K562 (cell line): ENCODE results near the gene CFD. TPM values are rescaled to one million over a fixed set of nuclear protein-coding genes. Genes with fewer than 3 reads are reported as not detected.

Experiments used
- CBFB ChIP-seq: sonication (generic); formaldehyde crosslinking; IDR thresholded peaks from 2 replicates; pipeline ENCODE4 v1.4.0; 2020; ENCODE audit warnings: mild to moderate bottlenecking, missing genetic modification reagents
- EHMT2 ChIP-seq: fragments of 450-650 bp; IDR thresholded peaks from 2 replicates; pipeline ENCODE4 v1.6.1; 2018; ENCODE audit warnings: antibody characterized with exemption
- MTF1 ChIP-seq: fragments of 250-450 bp; sonication (Bioruptor Pico); IDR thresholded peaks from 2 replicates; pipeline ENCODE4 v1.9.0; 2021; ENCODE audit warnings: moderate library complexity, mild to moderate bottlenecking, inconsistent platforms, borderline replicate concordance
- MXD1 ChIP-seq: fragments of 250-450 bp; sonication (Bioruptor Pico); IDR thresholded peaks from 2 replicates; pipeline ENCODE4 v1.8.0; 2021; ENCODE audit warnings: borderline replicate concordance, mild to moderate bottlenecking, moderate library complexity; ENCODE audit not compliant: poor library complexity, severe bottlenecking
- RHOXF2B ChIP-seq: fragments of 250-450 bp; sonication (Bioruptor Pico); conservative IDR thresholded peaks from 2 replicates; pipeline ENCODE4 v1.5.1; 2021
- SMARCB1 ChIP-seq: IDR thresholded peaks from 2 replicates; pipeline ENCODE4 v1.6.1; 2011; ENCODE audit warnings: improper control_type of control experiment, low read depth; ENCODE audit not compliant: insufficient read length
- ZBTB49 ChIP-seq: sonication (generic); formaldehyde crosslinking; IDR thresholded peaks from 2 replicates; pipeline ENCODE4 v1.8.0; 2022; ENCODE audit warnings: missing genetic modification reagents, mild to moderate bottlenecking, borderline replicate concordance
- ZNF143 ChIP-seq: sonication (generic); formaldehyde crosslinking; IDR thresholded peaks from 2 replicates; pipeline ENCODE4 v1.9.0; 2022; ENCODE audit warnings: mild to moderate bottlenecking, missing genetic modification reagents
- ZNF175 ChIP-seq: fragments of 200-800 bp; sonication (Bioruptor generic); IDR thresholded peaks from 2 replicates; pipeline ENCODE4 v1.6.1; 2016; ENCODE audit warnings: low read depth, mild to moderate bottlenecking, missing genetic modification characterization, missing compliant biosample characterization
- ZNF408 ChIP-seq: fragments of 250-450 bp; sonication (Bioruptor Pico); IDR thresholded peaks from 2 replicates; pipeline ENCODE4 v1.4.0; 2020; ENCODE audit warnings: low read depth, mild to moderate bottlenecking, moderate library complexity
- ZNF518B ChIP-seq: fragments of 250-450 bp; sonication (Bioruptor Pico); IDR thresholded peaks from 2 replicates; pipeline ENCODE4 v1.5.0; 2021; ENCODE audit warnings: mild to moderate bottlenecking, moderate library complexity
- ZNF699 ChIP-seq: fragments of 250-450 bp; sonication (Bioruptor Pico); IDR thresholded peaks from 2 replicates; pipeline ENCODE4 v1.8.0; 2021; ENCODE audit warnings: mild to moderate bottlenecking, moderate library complexity; ENCODE audit not compliant: insufficient replicate concordance
- polyA plus RNA-seq, 8 experiments: library from polyadenylated mRNA; depleted of rRNA in 4 of 8; stranded (reverse) in 5 of 8; unstranded in 3 of 8; fragments of >200 nt; fragmentation: Nextera tagmentation in 2 of 8; fragmentation: Illumina TruSeq in 1 of 8; extraction: Ambion mirVana in 2 of 8; extraction: Trizol in 1 of 8; gene quantifications; 2 replicates each; pipeline versions ENCODE4 v1.2.1 to v1.2.3, GENCODE V29; 2011 to 2014; ENCODE audit warnings: inconsistent platforms in 1 of 8, missing spikeins in 1 of 8
- total RNA-seq, 7 experiments: library from RNA; depleted of rRNA in 6 of 7; stranded (reverse); fragments of >200 nt in 6 of 7; fragmentation: Illumina TruSeq in 2 of 7; extraction: Trizol in 2 of 7; gene quantifications; 2 replicates each; pipeline versions ENCODE4 v1.2.1 to v1.2.3, GENCODE V29; 2011 to 2021; ENCODE audit warnings: low replicate concordance in 1 of 7
- TF ChIP-seq, protein P1 (sequence below), 2 experiments: fragments of 450-650 bp; IDR thresholded peaks; 2 replicates each; pipeline ENCODE4 v1.6.1; 2018; ENCODE audit warnings: mild to moderate bottlenecking in 2 of 2, low read depth in 1 of 2; ENCODE audit not compliant: partially characterized antibody in 2 of 2
- TF ChIP-seq, protein P2 (sequence below), 2 experiments: fragments of 450-650 bp in 1 of 2; sonication (generic) in 1 of 2; formaldehyde crosslinking in 1 of 2; IDR thresholded peaks in 1 of 2; conservative IDR thresholded peaks in 1 of 2; 2 replicates each; pipeline versions ENCODE4 v1.6.1 to v1.8.1; 2016 to 2023; ENCODE audit warnings: mild to moderate bottlenecking in 2 of 2, moderate library complexity in 2 of 2, inconsistent platforms in 1 of 2, missing genetic modification reagents in 1 of 2

CFD gene
- total and polyA plus RNA-seq, 9 of the 15 experiments (the other 6 are each of a cell fraction or from before 2014, with no cell fraction given), result 0.52 to 59.4 (median 7.6) TPM

GRCh38 chr19:907183-907853, 47.9 kb downstream of the CFD start (continued):
- TF ChIP-seq ZBTB49 (CRISPR knock-in tag) (no peak), MXD1 (CRISPR knock-in tag) (no peak), CBFB (CRISPR knock-in tag) (no peak), MTF1 (CRISPR knock-in tag) (no peak), RHOXF2B (CRISPR knock-in tag) (no peak), ZNF408 (CRISPR knock-in tag) (no peak), ZNF143 (CRISPR knock-in tag) (no peak), ZNF699 (no peak), EHMT2 (no peak), SMARCB1 (no peak), ZNF175 (CRISPR knock-in tag) (peak; percentile 57; the same call in 1 of the 2 replicates), ZNF518B (CRISPR knock-in tag) (no peak)
- TF ChIP-seq, protein P1, sequence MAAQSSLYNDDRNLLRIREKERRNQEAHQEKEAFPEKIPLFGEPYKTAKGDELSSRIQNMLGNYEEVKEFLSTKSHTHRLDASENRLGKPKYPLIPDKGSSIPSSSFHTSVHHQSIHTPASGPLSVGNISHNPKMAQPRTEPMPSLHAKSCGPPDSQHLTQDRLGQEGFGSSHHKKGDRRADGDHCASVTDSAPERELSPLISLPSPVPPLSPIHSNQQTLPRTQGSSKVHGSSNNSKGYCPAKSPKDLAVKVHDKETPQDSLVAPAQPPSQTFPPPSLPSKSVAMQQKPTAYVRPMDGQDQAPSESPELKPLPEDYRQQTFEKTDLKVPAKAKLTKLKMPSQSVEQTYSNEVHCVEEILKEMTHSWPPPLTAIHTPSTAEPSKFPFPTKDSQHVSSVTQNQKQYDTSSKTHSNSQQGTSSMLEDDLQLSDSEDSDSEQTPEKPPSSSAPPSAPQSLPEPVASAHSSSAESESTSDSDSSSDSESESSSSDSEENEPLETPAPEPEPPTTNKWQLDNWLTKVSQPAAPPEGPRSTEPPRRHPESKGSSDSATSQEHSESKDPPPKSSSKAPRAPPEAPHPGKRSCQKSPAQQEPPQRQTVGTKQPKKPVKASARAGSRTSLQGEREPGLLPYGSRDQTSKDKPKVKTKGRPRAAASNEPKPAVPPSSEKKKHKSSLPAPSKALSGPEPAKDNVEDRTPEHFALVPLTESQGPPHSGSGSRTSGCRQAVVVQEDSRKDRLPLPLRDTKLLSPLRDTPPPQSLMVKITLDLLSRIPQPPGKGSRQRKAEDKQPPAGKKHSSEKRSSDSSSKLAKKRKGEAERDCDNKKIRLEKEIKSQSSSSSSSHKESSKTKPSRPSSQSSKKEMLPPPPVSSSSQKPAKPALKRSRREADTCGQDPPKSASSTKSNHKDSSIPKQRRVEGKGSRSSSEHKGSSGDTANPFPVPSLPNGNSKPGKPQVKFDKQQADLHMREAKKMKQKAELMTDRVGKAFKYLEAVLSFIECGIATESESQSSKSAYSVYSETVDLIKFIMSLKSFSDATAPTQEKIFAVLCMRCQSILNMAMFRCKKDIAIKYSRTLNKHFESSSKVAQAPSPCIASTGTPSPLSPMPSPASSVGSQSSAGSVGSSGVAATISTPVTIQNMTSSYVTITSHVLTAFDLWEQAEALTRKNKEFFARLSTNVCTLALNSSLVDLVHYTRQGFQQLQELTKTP (IDR thresholded peaks at IDR 0.05; ENCODE audit: low read depth in 1 of 2, partially characterized antibody in 2 of 2), result peak in 1 of 2 experiments; percentile 43
- TF ChIP-seq, protein P2, sequence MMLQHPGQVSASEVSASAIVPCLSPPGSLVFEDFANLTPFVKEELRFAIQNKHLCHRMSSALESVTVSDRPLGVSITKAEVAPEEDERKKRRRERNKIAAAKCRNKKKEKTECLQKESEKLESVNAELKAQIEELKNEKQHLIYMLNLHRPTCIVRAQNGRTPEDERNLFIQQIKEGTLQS (IDR thresholded peaks at IDR 0.05), result peak; percentile 61; the same call in 1 of the 2 replicates
- TF ChIP-seq, protein P2 (CRISPR knock-in tag; conservative IDR thresholded peaks at IDR 0.05), result no peak
